HG02759 (cell line): ENCODE measurements around the gene TMTC2.
"Not testable (repeated sequence)": the region's sequence is repeated elsewhere in the genome, so short reads cannot be mapped to it uniquely, and the experiment has no call there.

ENCODE experiments used
- ATAC-seq: cut with Tn5 transposase; IDR thresholded peaks from one replicate; pipeline ENCODE4 v1.9.1; 2021; ENCODE audit warnings: mild to moderate bottlenecking, moderate library complexity; ENCODE audit not compliant: unreplicated experiment

Gene TMTC2

GRCh38 chr12:82781309-82781997 lies 94.7 kb downstream of the TMTC2 start:
- ATAC-seq, result no peak

DNA sequence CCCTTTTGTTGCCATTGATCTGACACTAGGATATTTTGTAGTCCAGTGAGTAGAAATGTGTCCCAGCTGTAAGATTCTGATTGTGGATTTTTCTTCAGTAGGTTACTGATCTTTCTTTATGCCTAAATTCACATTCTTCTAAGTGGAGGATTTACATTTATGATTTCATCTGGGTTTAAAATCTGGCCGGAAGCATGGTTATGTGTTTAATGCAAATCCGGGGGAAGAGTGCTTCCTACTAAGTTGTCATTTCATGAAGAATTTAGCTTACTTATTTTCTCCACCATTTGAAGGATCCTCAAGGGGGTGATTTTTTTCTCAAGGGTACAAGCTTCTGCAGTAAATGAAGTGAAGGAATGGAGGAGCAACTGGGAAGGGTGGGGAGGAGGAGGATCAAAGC lies 96.7 kb downstream of the TMTC2 start:
- ATAC-seq, result no peak

GRCh38 chr12:82787016-82787415 lies 100.3 kb downstream of the TMTC2 start:
- ATAC-seq, result no peak

GRCh38 chr12:82788594-82788993 lies 101.9 kb downstream of the TMTC2 start:
- ATAC-seq, result no peak

- no peak for ATAC-seq
Observed at GRCh38 chr12:82789674-82790073, 103.0 kb downstream of the TMTC2 start.

- ATAC-seq, result no peak
Observed at GRCh38 chr12:82793751-82794281, 107.1 kb downstream of the TMTC2 start.

GRCh38 chr12:82797480-82797879 lies 110.8 kb downstream of the TMTC2 start:
- no peak for ATAC-seq

DNA sequence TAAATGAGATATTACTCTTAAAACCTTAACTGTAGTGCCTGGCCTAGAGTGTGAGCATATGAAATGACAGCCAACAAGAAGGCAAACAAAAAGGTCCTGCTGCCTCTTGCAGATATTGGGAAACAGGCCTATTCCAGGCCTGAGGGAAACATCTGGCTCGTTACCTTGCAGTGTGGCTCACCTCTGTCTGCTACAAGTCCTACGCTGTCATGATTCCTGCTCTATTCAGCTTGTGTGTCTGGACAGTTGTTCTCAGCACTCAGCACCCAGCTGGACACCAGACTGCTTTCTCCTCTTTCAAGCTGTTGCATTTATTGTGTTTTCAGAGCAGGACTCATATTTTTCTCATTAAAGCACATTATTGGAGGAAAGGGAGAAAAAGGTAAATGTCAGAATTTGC lies 113.5 kb downstream of the TMTC2 start:
- ATAC-seq, result no peak

- ATAC-seq, result no peak
Observed at GRCh38 chr12:82801951-82802610, 115.4 kb downstream of the TMTC2 start.

DNA sequence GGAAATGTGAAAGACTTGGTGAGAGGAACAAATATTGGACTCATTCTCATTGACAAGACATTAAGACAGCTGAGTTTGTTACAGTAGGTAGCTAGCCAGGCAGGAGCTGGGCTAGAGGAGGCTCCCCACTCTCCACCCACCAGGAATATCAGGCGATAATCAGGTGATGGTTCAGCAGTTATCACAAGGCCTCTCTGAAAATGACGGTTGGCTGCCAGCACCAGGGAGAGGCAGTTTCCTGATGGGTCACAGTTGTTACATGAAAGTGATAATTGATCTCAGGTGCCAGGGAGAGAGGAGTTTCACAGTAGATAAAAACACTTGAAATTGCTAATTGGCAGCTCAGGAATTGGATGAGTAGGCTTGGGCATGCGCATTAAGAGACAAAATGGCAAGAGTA lies 116.5 kb downstream of the TMTC2 start:
- no peak for ATAC-seq

DNA sequence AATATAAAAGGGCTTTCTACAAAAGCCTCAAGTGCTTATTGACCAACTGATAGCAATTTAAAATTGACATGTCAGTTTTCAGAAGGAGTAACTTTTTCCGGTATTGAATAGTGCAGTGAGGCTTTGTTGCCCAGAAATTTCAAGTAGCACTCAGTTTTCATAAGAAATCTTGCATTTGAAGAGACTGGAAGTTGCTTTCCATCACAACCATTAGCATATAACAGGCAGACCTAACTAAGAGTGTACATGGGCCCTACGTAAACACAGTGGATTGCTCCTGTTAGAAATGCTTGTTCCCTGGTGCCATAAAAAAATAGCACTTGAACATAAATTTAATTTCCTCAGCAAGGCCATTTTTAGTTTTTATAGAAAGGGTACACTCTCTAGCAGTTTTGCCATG lies 117.9 kb downstream of the TMTC2 start:
- ATAC-seq, result no peak

- not testable (repeated sequence) for ATAC-seq
Observed at GRCh38 chr12:82805004-82805403, 118.3 kb downstream of the TMTC2 start.

DNA sequence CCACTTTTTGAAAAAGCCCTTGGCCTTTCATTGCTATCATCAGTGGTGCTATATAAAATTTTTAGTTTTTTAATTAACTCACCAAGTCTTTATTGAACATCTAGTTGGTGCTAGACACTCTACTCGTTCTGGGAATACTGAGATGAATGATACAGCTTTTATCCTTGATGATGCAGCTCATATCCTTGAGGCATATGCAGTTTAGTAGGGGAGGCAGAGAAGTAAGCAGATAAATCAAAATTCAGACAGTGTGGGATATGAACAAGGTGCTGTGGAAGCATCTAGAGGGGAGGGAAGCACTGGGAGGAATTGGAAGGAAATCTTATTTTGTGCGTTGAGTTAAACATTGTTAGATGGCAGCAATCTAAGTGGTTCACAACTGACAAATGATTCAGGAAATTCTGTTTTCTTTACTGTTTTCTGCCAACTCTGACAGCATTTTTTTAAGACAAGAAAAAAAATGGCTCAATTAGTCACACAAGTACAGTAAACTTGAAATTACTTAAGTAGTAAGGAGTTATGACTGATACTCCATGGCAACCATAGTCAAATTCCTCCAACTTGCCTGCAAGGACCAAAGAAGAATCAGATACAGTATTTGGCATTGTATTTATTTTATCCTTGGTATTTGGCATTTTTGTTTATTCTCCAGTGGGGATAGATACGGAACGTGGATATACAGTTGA lies 119.2 kb downstream of the TMTC2 start:
- ATAC-seq, result no peak

DNA sequence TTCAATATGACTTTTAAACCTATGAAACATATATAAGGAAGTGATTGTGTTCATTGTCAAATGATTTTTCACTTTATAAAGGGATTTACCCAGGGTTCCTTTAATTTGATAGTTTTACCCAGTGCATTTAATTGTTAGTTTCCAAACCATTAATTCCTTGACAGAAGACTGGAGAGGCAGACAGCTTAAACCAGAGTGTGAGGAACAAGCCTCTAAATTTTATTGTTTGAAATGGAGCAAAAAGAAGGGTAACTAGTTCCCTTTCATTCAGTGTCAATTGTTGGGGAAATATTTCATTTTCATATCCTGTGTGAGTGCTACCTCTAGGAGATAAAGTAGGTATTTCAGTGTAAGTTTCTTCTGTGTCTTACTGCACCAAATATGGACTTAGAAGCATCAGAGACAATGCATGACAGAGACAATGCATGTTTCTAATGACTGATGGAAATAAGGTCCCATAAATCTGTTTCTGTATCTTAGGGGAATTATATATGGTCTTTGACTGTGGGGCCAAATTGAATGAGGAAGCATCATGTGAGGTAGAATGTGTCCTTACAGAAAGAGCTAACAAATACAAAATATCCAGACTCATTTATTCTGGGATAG lies 120.5 kb downstream of the TMTC2 start:
- ATAC-seq, result no peak

GRCh38 chr12:82810568-82810967 lies 123.9 kb downstream of the TMTC2 start:
- ATAC-seq, result no peak

- no peak for ATAC-seq
Observed at GRCh38 chr12:82817368-82817767, 130.7 kb downstream of the TMTC2 start.

GRCh38 chr12:82818271-82819035 lies 131.7 kb downstream of the TMTC2 start:
- ATAC-seq, result no peak

DNA sequence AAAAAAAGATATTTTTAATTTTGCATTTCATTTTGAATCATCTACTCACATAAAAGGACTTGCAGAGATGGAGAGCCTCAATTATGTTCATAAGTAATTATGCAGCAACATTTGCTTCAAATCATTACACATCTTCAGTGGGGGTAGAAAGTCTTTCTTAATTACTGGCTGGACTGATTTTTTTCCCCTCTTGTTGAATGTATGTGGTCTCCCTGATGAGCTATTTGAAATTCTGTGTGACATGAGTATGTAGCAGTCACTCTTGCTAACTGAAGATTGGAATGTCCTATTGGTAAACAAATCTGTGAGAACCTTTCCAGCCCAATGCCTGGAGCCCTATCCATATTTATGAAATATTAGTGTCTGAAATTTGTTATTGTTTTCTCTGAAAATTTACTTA lies 139.8 kb downstream of the TMTC2 start:
- ATAC-seq, result no peak

DNA sequence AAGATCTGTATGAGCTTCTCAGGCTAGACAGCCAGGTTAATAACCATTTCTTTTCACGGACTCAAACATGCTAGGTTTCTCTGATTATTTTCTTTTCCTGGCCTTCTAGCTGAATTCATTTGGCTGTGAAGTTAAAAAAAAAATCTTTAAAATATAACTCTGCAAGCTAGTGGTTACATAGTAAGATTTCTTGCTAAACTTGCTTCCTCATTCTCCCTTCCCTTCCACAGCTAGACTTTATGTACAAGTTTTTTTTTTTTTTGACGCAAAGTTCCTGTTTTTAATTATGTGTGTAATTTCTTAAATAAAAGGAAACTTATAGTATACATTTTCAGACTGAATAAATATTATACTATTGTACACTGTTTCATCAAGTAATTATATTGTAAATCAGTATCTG lies 145.4 kb downstream of the TMTC2 start:
- ATAC-seq, result no peak

- ATAC-seq, result no peak
Observed at GRCh38 chr12:82832981-82833380, 146.3 kb downstream of the TMTC2 start.

- no peak for ATAC-seq
Observed at GRCh38 chr12:82833481-82833880, 146.8 kb downstream of the TMTC2 start.
